ENCODE data around the gene PSAPL1. TPM values are rescaled to one million over a fixed set of nuclear protein-coding genes. Genes with fewer than 3 reads are reported as not detected.

Gene PSAPL1
- total and polyA plus RNA-seq, 2 experiments from 2014 or later, result not detected

- Histone ChIP-seq H2AFZ (no peak overlapping the region), H3K9me3 (ENCODE audit: low read depth) (no peaks in the 10 kb centered on the region), H3K27ac (no peak overlapping the region), H4K20me1 (ENCODE audit: insufficient read depth) (no peaks in the 10 kb centered on the region), H3F3A (ENCODE audit: insufficient read depth) (no peaks in the 10 kb centered on the region), H3K4me3 (no peak overlapping the region), H3K4me2 (ENCODE audit: unreplicated experiment) (no peak overlapping the region), H3K27me3 (replicated peaks; ENCODE audit: insufficient read depth) (peaks cover 13% of the 10 kb centered on the region; the same call in 1 of the 2 replicates), H3K9ac (no peak overlapping the region), H3K79me2 (ENCODE audit: insufficient read depth) (no peaks in the 10 kb centered on the region), H3K4me1 (ENCODE audit: insufficient read depth) (no peaks in the 10 kb centered on the region), H3K9me2 (ENCODE audit: insufficient read depth) (no peaks in the 10 kb centered on the region), H3K36me3 (ENCODE audit: low read depth) (no peaks in the 10 kb centered on the region)
- no peak for DNase-seq
- in situ Hi-C loops (cut with MboI), result no loop called here
- TF ChIP-seq EZH2phosphoT487 (IDR thresholded peaks at IDR 0.05; ENCODE audit: insufficient read depth, low read depth), result no peak
- no peak for TF ChIP-seq EZH2 (IDR thresholded peaks at IDR 0.05; ENCODE audit: insufficient read depth, poor library complexity, severe bottlenecking)
- 29 to 43% methylated on average over 3 to 4 of the region's 4 CpGs for WGBS, 2 experiments (ENCODE audit: low coverage in 1 of 2, low lambda C conversion rate in 2 of 2, missing lambda C conversion rate in 2 of 2)
Measured at GRCh38 chr4:7412554-7412912, 22.2 kb downstream of the PSAPL1 start.

- Histone ChIP-seq H2AFZ (no peak overlapping the region), H3K9me2 (ENCODE audit: insufficient read depth) (no peaks in the 10 kb centered on the region), H3K4me3 (no peak overlapping the region), H4K20me1 (ENCODE audit: insufficient read depth) (no peaks in the 10 kb centered on the region), H3K36me3 (ENCODE audit: low read depth) (no peaks in the 10 kb centered on the region), H3K79me2 (ENCODE audit: insufficient read depth) (no peaks in the 10 kb centered on the region), H3K4me1 (ENCODE audit: insufficient read depth) (no peaks in the 10 kb centered on the region), H3K9me3 (ENCODE audit: low read depth) (no peaks in the 10 kb centered on the region), H3F3A (ENCODE audit: insufficient read depth) (no peaks in the 10 kb centered on the region), H3K27me3 (replicated peaks; ENCODE audit: insufficient read depth) (peaks cover 14% of the 10 kb centered on the region), H3K27ac (no peak overlapping the region), H3K4me2 (ENCODE audit: unreplicated experiment) (no peak overlapping the region), H3K9ac (no peak overlapping the region)
- TF ChIP-seq EZH2phosphoT487 (IDR thresholded peaks at IDR 0.05; ENCODE audit: insufficient read depth, low read depth) (no peak), EZH2 (IDR thresholded peaks at IDR 0.05; ENCODE audit: insufficient read depth, poor library complexity, severe bottlenecking) (no peak)
- DNase-seq, result no peak
- 33 to 38% methylated on average over 12 of the region's 12 CpGs for WGBS, 2 experiments (ENCODE audit: low coverage in 1 of 2, low lambda C conversion rate in 2 of 2, missing lambda C conversion rate in 2 of 2)
- in situ Hi-C loops (cut with MboI), result no loop called here
Measured at GRCh38 chr4:7411896-7412553, 22.7 kb downstream of the PSAPL1 start.

- Histone ChIP-seq H2AFZ (no peak overlapping the region), H3K9ac (no peak overlapping the region), H4K20me1 (ENCODE audit: insufficient read depth) (no peaks in the 10 kb centered on the region), H3K4me1 (ENCODE audit: insufficient read depth) (no peaks in the 10 kb centered on the region), H3K4me2 (ENCODE audit: unreplicated experiment) (no peak overlapping the region), H3K27me3 (replicated peaks; ENCODE audit: insufficient read depth) (peaks cover 19% of the 10 kb centered on the region), H3K36me3 (ENCODE audit: low read depth) (no peaks in the 10 kb centered on the region), H3F3A (ENCODE audit: insufficient read depth) (no peaks in the 10 kb centered on the region), H3K4me3 (no peak overlapping the region), H3K79me2 (ENCODE audit: insufficient read depth) (no peaks in the 10 kb centered on the region), H3K9me2 (ENCODE audit: insufficient read depth) (no peaks in the 10 kb centered on the region), H3K27ac (no peak overlapping the region), H3K9me3 (ENCODE audit: low read depth) (no peaks in the 10 kb centered on the region)
- in situ Hi-C loops (cut with MboI), result no loop called here
- TF ChIP-seq EZH2phosphoT487 (IDR thresholded peaks at IDR 0.05; ENCODE audit: insufficient read depth, low read depth) (no peak), EZH2 (IDR thresholded peaks at IDR 0.05; ENCODE audit: insufficient read depth, poor library complexity, severe bottlenecking) (no peak)
- DNase-seq, result no peak
- 5 to 17% methylated on average over 1 of the region's 1 CpG for WGBS, 2 experiments (ENCODE audit: low coverage in 1 of 2, low lambda C conversion rate in 2 of 2, missing lambda C conversion rate in 2 of 2)
Measured at GRCh38 chr4:7411491-7411890, 23.2 kb downstream of the PSAPL1 start.

GRCh38 chr4:7410446-7410845, 24.3 kb downstream of the PSAPL1 start:
- no peak overlapping the region for H3K27ac ChIP-seq
- TF ChIP-seq EZH2 (IDR thresholded peaks at IDR 0.05; ENCODE audit: insufficient read depth, poor library complexity, severe bottlenecking), result no peak
- TF ChIP-seq EZH2phosphoT487 (IDR thresholded peaks at IDR 0.05; ENCODE audit: insufficient read depth, low read depth), result no peak
- H4K20me1 ChIP-seq (ENCODE audit: insufficient read depth), result no peaks in the 10 kb centered on the region
- no peaks in the 10 kb centered on the region for H3K9me2 ChIP-seq (ENCODE audit: insufficient read depth)
- no peaks in the 10 kb centered on the region for H3K36me3 ChIP-seq (ENCODE audit: low read depth)
- H3K79me2 ChIP-seq (ENCODE audit: insufficient read depth), result no peaks in the 10 kb centered on the region
- no peak overlapping the region for H3K9ac ChIP-seq
- no peak overlapping the region for H3K4me2 ChIP-seq (ENCODE audit: unreplicated experiment)
- 59 to 74% methylated on average over 1 of the region's 1 CpG for WGBS, 2 experiments (ENCODE audit: low coverage in 1 of 2, low lambda C conversion rate in 2 of 2, missing lambda C conversion rate in 2 of 2)
- in situ Hi-C loops (cut with MboI), result no loop called here
- H3K4me3 ChIP-seq, result no peak overlapping the region
- H3K4me1 ChIP-seq (ENCODE audit: insufficient read depth), result no peaks in the 10 kb centered on the region
- H2AFZ ChIP-seq, result no peak overlapping the region
- H3F3A ChIP-seq (ENCODE audit: insufficient read depth), result no peaks in the 10 kb centered on the region
- no peaks in the 10 kb centered on the region for H3K9me3 ChIP-seq (ENCODE audit: low read depth)
- peaks cover 25% of the 10 kb centered on the region for H3K27me3 ChIP-seq (replicated peaks; ENCODE audit: insufficient read depth)
- no peak for DNase-seq
